NCI-H187 treated with DMSO at 0.1 percent for 48 hours (cell line): ENCODE measurements around the gene SAFB2.
"Not testable (repeated sequence)": the region's sequence is repeated elsewhere in the genome, so short reads cannot be mapped to it uniquely, and the experiment has no call there.

ENCODE experiments used
- DNase-seq: peaks from one replicate; lab custom pipeline; 2025; lab: John Stamatoyannopoulos, UW

The SAFB2 gene

DNA sequence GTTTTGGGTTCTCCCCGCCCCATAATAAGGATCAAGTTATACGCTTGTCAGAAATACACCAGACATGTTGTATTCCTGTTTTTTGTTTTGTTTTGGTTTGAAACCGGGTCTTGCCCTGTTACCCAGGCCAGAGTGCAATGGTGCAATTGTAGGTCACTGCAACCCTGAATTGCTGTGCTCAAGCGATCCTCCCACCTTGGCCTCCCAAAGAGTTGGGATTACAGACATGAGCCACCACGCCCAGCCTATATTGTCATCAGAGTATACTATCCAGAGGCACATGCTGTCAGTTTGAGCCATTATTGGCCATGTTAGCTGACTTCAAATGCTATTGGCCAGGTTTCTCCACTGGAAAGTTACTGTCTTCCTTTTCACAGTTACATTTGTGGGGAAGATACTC, 10.1 kb upstream of the SAFB2 start:
- no peak for DNase-seq

DNA sequence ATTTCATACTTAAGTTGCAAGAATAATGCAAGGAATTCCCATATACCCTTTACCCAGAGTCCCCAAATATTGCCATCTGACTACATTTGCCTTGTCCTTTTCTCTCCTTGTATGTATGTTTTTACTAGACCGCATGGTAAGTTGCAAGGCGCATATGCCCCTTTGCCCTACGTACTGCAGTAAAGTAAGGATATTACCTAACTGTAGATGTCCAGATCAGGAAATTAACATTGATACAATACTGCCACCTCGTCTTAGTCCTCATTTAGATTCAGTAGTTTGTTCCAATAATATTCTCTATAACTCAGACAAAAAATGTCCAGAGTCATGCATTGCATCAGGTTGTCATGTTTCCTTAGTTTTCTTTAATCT, 9.7 kb upstream of the SAFB2 start:
- DNase-seq, result no peak

DNA sequence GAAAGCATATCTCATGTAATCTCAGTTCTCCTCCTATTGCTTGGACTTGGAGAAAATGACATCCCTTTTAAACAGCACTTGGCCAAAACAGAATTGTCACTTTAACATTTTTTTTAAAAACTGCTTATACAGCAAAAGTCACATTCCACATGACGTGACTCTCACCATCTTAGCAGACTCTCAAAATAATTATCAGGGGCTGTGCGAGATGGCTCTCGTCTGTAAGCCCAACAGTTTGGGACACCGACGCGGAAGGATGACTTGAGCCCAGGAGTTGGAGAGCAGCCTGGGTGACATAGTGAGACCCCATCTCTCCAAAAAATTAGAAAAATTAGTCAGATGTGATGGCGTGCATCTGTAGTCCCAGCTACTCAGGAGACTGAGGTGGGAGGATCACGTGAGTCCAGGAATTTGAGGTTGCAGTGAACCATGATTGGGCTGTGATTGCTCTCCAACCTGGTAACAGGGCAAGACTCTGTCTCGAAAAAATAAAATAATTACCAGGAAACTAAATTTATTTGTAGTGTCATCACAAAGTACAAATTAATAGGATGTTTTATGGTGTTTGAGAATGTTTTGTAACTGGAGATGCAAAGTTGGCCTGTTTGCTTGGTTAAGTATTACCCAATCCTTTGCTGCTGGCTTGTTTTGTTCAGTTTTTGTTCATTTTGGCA, 9.1 kb upstream of the SAFB2 start:
- no peak for DNase-seq

DNA sequence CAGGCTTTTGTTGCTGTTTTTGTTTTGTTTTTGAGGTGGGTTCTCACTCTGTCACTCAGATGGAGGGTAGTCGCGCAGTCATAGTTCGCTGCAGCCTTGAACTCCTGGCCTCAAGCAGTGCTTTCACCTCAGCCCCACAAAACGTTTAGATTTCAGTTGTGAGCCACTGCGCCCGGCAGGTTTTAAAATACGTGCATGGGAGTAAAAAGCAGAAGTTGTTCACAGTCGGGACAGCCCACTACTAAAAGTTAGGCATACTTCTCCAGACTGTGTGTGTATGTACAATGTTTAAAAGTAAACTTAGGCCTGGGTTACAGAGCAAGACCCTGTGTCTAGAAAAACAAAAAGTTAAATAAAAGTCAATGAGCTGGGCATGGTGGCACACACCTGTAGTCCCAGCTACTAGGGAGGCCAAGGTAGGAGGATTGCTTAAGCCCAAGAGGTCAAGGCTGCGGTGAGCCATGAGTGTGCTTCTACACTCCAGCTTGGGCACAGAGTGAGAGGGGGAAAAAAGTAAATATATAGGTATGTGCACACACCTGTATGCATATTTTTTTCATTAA, 6.4 kb upstream of the SAFB2 start:
- no peak for DNase-seq

DNA sequence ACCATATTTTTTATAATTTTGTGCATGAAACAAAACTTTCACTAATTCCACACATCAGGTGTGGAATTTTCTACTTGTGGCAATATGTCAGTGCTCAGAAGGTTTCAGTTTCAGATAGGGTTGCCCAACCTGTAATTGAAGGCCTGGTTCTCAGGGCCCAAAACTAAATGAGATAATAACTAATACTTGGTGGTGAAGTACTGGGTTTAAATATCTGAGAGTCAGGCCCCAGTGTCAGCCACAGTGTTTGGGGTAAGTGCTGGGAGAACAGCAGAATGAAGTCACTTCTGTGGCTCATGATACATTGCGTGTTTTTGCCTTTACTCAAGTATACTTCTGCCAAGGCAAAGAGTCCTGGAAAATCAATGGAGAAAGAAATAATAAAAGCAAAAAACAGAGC, 5.9 kb upstream of the SAFB2 start:
- no peak for DNase-seq

DNA sequence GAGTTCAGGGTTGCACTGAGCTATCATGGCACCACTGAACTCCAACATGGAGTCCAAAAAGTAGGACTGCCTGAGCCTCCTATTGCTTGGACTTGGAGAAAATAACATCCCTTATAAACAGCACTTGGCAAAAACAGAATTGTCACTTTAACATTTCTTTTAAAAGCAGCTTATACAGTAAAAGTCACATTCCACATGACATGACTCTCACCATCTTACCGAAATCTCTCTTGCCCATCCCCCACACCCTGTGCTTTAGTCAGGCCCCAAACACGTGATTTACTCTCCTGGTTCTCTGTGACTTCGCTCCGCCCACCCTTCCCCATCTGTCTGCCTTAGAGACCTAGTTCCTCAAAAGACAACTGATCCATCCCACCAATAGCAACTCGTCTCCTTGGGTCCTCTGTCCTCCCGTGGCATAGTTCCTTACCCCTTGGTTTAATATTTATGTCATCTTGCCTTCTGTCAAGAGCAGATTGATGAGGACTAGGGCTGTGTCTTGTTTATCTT, 4.9 kb upstream of the SAFB2 start:
- no peak for DNase-seq

DNA sequence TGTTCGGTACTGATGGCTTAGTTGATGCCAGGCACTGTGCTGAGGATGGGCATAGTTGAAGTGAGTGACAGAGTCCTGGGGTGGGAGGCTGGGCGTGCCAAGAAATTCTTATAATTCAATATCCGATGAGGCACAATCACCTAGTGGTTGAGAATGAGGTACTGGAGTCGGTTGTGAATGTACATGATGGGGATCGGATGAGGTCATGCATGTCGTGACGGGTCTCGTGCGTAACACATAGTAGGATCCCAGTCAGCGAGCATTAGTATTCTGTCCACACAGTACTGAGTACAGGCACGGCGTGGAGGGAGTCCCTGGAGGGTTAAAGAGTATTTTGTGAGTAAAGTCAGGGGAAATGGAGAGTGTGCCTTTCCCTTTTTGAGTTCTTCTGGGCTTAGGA, 3.1 kb upstream of the SAFB2 start:
- no peak for DNase-seq

DNA sequence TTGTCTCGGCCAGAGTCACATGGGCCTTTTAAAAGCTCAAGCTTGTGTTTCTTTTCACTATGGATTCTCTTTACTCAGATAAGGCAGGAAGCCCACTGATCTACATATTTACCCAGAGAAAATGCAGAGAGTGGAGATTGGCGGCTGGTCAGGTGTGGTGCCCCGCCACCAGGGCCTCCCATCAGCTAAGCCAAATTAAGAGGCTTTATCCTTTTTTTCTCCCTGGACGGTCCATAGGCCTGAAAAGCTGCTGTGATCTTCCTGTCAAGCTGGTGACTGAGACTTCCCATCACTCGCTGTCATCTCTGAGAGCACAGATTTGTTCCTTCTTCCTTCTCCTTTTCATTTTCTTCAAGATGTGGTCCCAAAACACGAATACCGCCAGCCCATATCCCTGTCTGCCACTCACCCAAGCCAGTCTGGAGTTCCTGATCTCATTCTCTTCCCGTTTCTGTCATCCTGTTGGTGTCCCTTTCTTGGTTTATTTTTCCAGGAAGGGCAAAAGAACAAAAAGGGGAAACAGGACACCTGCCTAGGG, 2.2 kb upstream of the SAFB2 start:
- no peak for DNase-seq

DNA sequence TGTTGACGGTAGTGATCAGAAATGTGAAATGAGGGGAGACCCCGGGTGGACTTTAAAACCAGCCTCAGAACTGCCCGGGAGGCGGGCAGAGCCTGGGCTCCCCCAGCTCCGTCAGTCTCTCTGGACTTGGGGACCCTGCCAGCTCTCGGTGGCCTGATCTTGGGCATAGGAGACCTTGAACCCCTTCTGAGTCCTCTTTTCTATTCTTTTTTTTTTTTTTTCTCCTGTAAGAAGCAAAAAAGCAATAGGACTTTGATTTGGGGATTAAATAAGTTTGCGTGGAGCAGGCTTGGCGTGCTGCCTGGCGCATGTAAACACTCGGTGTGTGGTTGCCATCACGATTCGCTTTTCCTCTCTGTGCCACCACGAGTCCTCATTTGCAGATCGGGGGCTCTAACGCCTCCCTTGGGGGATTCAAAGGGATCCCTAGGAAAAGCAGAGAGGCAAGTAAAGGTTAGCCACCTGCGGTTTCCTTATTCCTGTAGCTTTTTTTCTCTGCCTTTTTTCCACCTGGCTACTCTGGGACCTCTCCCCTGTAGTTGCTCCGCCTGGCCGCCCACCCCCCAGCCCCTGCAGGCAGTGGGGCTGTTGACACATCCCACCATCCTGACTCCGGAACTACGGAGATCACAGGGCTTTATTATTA, 1.6 kb upstream of the SAFB2 start:
- no peak for DNase-seq

DNA sequence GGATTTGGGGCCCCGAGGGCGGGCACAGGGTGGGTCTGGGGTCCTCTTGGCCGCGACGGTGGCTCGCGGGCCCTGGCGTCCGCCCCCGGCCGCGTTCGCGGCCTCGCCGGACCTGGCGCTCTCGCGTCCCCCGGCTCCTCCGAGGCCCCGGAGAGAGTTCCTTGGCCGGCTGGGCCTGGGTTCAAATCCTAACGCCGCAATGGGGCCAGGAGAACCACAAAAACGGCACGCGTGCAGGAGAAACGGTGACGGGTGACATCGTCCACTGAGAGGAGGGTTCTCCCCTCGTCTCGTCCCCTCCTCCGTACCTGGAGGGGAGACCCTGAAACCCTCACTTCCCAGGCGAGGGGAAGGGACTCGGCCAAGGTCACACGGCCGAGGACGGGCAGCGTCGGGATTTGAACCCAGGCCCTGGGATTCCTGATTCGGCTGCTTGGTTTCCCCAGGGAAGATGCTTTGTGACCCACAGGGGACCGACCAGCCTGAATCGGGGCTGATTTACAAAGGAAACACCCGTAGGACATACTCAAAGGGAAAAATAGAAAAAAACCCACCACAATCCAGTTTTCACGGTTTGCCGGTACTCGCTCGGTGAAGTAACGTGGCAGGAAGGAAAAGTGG, 931 bp upstream of the SAFB2 start:
- no peak for DNase-seq

DNA sequence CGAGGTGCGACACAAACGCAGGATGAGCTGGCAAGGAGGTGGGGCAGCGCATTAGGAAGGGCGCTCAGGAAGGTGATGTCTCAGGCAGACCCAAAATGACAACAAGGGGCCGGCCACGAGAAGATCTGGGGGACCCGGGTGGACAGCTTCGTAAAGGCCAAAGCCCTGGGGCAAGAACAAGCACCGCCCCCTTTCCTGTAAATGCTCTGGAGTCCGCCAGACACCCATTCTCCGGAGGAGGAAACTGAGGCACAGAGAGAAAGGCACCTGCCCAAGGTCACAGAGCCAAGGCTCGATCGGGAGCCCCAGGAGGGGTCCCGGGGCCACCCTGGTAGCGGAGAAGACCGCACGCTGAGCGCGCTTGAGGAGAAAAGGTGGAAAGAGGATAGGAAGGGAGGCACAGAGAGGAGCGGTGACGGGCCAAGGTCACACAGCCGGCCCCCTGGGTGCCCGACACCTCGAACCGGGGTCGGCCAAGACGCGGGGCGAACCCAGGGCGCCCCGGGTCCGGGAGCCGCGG, 571 bp downstream of the SAFB2 start:
- no peak for DNase-seq

DNA sequence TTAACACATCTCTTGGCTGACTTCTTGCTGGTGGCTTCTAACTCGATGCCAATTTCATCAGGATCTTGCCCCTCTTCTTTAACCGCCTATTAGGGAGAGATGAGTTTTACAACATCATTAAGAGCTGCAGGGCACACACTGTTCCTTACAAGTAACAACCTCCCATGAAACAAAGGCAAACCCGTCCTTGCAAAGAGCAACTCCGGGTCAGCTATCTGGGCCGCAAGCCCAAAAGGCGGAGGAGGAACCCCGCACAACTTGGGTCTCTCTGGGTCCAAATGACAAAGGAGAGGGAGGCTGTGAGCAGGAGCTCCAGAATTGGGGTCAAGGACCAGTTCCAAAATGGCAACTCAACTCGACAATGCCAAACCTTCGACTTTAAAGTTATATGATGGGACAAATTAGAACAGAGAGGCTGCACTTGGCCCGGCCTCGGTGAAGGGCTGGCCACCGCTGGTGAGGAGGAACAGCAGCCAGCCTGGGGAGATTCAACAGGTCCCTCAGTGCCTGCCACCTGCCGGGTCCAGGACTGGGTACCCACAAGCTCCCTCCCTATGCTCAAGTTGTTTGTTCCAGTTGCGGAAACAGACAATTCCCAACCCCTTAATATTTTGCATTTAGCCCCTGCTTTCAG, 1.1 kb downstream of the SAFB2 start:
- DNase-seq, result no peak

DNA sequence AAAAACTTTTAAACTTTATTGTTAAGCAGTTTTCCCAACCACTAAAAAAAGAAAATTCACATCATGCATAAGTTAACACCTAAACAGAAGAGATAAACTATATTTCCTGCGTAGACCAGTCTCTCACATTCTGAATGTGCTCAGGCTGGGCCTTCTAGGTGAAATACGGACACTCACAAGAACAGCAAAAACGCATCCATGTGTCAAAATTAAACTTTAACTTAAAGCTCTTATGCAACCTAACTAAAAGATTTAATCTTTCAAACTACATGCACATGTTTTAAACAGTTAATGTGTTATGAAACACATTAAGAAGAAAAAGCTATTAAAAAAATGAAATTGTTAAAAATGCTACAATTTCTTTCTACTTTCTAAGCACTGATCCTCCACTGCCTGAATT, 2.6 kb downstream of the SAFB2 start:
- DNase-seq, result no peak

DNA sequence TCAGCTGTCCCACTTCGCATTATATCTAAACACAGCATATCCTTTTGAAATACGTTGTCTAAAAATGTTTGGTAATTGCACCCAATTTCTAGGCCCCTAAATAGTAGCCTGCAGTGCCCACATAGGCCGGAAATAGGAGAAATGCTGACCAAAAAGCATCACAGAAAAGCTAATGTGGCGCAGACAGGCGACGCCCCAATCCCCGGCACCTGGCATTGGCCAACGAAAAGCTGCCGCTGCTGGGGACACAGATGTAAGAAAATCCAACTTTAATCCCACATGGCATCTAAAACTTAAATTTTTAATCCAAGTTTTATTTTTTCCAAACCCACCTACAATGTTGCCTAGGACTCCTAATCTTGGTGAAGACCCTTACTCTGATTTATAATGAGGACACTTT, 4.0 kb downstream of the SAFB2 start:
- DNase-seq, result no peak

DNA sequence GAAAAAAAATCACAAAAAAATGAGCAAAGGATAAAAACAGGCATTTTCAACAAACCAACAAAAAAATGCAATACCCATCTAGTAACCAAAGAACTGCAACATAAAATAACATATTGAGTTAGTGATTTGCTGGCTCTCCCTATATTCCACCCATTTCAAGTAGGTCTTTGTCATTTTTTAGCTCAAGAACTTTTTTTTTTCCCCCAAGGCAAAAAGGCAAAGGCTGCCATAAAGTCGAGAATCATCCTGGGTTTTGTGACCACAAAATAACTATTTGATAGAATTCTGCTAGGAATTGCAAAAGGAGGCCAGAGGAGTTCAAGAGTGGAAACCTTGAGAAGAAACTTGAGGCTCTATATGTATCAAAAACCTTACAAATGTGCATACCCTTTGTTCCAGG, 5.5 kb downstream of the SAFB2 start:
- DNase-seq, result no peak

DNA sequence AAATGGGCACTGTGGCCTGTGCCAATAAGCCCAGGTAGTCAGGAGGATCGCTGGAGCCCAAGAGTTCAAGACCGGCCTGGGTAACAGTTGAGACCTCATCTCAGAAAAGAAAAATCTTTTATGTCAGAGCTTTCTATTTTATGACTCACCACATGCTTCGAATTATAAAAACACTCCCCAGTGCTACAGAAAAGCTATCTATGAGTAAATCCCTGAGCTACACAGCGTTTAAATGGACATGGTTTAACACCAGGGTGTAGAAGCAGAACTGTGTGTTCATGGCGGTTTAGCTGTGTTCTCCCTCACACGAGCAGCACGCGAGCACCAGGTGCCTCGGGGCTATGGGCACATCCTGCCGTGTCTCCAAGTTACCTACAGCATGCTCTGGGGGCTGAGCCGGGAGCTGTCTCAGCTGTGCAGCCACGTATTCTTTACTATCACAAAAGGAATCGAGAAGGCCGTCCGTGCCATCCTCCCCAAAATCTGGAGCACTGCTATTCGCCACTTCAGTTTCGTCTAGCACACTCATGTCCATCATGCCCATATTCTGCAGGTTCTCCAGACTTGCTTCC, 6.7 kb downstream of the SAFB2 start:
- no peak for DNase-seq

DNA sequence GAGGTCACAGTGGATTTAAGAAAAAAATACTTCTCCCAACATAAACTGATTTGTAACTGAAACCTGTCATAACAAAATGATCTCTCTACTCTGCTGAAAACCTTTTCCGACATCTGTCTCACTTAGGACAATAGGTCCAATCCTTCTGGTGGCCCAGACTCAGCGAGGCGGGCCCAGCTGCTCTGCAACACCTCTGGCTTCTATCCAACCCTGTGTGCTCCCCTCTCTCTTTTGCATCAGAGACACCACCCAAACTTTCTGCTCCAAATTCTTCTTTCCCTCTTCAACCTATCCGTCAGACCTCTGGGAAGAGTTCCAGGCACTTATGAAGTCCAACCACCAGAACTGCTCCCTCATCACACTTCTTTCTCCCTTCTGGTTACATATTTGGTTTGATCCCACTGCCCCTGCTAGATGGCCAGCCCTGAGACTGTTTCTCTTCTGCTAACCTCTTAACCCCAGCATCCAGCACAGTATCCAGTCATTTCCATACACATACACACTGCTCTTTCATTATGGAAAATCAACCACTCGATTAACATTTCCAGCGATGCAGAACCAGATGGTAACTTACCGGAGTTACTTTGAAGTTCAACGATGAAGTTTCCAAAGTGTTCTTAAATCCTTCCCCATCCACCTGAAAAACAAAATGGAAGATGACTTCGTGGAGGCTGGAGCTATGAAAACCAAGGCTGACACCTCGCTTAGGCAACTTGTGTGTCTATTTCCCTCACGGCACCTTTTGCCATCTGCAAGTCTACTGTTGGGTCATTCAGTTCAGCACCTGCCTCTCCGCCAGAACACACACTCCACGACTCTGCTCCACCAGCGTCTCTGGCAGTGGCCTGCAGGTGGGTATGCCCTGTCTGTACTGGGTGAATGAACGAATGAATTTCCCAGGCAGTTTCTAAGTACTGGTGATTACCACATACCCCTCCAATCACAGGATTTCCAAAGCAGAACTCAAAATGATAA, 9.4 kb downstream of the SAFB2 start:
- DNase-seq, result no peak

DNA sequence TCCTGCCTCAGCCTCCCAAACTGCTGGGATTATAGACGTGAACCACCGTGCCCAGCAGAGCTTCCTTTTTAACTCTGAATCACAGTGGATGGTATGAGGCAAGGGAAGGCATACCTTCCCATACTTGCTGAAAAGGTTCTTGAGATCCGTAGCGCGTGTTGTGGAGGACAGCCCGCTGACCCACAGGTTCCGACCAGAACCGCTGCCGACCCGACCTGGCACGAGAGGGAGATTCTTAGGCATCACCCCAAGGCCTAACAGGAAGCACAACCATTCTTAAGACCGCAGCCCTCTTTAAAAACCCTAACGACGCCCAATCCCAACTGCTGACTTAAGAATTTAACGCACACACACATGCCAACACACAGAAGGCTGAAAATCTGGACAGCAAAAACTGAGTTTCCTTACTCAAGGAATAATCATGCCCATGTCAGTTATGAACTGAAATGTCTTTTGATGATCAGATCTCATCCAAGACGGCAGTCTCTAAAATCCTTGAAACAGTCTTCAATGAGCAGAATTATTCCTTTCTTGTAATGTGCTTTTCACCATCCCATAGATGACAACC, 12.6 kb downstream of the SAFB2 start:
- no peak for DNase-seq

DNA sequence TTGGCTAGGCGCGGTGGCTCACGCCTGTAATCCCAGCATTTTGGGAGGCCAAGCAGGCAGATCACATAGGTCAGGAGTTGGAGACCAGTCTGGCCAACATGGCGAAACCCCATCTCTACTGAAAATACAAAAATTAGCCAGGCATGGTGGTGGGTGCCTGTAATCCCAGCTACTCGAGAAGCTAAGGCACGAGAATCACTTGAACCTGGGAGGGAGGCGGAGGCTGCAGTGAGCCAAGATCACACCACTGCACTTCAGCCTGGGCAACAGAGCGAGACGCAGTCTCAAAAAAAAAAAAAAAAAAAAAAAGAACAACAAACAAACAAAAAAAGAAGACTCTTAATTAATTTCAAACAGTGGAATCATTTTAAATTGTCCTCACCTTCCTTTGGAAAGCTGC, 13.8 kb downstream of the SAFB2 start:
- DNase-seq, result not testable (repeated sequence)

DNA sequence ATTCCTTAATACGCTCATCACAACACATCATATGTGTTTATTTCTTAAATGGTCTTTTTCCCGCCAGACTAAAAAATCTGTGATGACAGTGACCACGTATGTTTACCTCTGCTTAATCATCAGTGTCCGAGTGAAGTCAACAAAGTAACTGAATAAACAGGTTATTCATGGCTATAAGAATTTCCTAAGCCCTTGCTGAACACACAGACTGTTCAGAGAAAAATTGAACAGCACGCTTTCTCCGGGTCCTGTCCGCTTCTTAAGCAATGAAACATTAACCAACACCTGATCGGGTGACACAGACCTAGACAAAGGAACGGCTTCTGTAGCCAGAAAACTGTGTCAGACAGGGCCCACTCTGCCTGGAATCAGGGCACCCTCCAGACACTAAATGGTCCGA, 14.3 kb downstream of the SAFB2 start:
- no peak for DNase-seq
